Measurements from ENCODE around the gene WDR77. TPM values are rescaled to one million over a fixed set of nuclear protein-coding genes. Genes with fewer than 3 reads are reported as not detected.

The WDR77 gene
- total and polyA plus RNA-seq, 2 of the 13 experiments (the other 11 are each of a cell fraction or from before 2014, with no cell fraction given) = 90.6 to 108 TPM

- TF ChIP-seq NFE2 (CRISPR knock-in tag; IDR thresholded peaks at IDR 0.05) = no peak
- TF ChIP-seq HMGA1 (CRISPR knock-in tag; conservative IDR thresholded peaks at IDR 0.05) = no peak
- TF ChIP-seq ZNF260 (CRISPR knock-in tag; IDR thresholded peaks at IDR 0.05; ENCODE audit: borderline replicate concordance, low read depth) = no peak
- no peak for TF ChIP-seq SUZ12 (IDR thresholded peaks at IDR 0.05; ENCODE audit: low read depth, low read length)
- TF ChIP-seq ZNF512B (CRISPR knock-in tag; IDR thresholded peaks at IDR 0.05; ENCODE audit: borderline replicate concordance) = no peak
- TF ChIP-seq BHLHE40 (IDR thresholded peaks at IDR 0.05; ENCODE audit: low read length) = no peak
- TF ChIP-seq ZBTB37 (CRISPR knock-in tag; IDR thresholded peaks at IDR 0.05) = no peak
- no peak for TF ChIP-seq ZNF703 (CRISPR knock-in tag; IDR thresholded peaks at IDR 0.05; ENCODE audit: borderline replicate concordance)
- TF ChIP-seq USF2 (IDR thresholded peaks at IDR 0.05; ENCODE audit: low read depth, low read length) = no peak
- no peak for TF ChIP-seq USF2 (CRISPR knock-in tag; IDR thresholded peaks at IDR 0.05; ENCODE audit: borderline replicate concordance)
- no peak for TF ChIP-seq EHMT2 (IDR thresholded peaks at IDR 0.05; ENCODE audit: borderline replicate concordance, low read depth, low read length)
- no peak for TF ChIP-seq ZSCAN21 (CRISPR knock-in tag; IDR thresholded peaks at IDR 0.05; ENCODE audit: borderline replicate concordance)
- no peak for TF ChIP-seq THRA (CRISPR knock-in tag; IDR thresholded peaks at IDR 0.05; ENCODE audit: borderline replicate concordance)
- no peak for TF ChIP-seq JUND (CRISPR knock-in tag; IDR thresholded peaks at IDR 0.05)
- TF ChIP-seq ZNF550 (CRISPR knock-in tag; IDR thresholded peaks at IDR 0.05; ENCODE audit: borderline replicate concordance) = no peak
- no peak for TF ChIP-seq ZNF691 (CRISPR knock-in tag; IDR thresholded peaks at IDR 0.05; ENCODE audit: borderline replicate concordance, low read depth)
- TF ChIP-seq DNMT1 (CRISPR knock-in tag; IDR thresholded peaks at IDR 0.05) = no peak
- TF ChIP-seq HIC2 (CRISPR knock-in tag; IDR thresholded peaks at IDR 0.05; ENCODE audit: low read depth) = no peak
These were observed 26.3 kb downstream of the WDR77 start (continued) for GRCh38 chr1:111422546-111423391.

Data from HepG2 (cell line).